NCI-H2107 treated with DMSO at 0.1 percent for 48 hours (cell line): ENCODE measurements around the gene PLXNA4.

Source experiments
- DNase-seq: peaks from one replicate; lab custom pipeline; 2025; ENCODE audit not compliant: unreplicated experiment; lab: John Stamatoyannopoulos, UW

Gene PLXNA4

DNA sequence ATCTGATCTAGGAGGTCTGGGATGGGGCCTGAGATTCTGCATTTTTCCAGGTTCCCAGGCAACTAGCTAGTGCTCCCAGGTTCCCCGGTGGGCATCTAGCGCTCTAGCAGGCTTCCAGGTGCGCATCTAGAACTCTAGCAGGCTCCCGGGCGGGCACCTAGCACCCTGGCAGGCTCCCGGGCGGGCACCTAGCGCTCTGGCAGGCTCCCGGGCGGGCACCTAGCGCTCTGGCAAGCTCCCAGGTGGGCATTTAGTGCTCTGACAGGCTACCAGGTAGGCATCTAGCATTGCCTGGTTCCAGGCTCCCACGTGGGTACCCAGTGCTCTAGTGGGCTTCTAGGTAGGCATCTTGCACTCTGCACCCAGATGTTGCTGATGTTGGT is 414.7 kb downstream of the PLXNA4 start:
- no peak for DNase-seq

DNA sequence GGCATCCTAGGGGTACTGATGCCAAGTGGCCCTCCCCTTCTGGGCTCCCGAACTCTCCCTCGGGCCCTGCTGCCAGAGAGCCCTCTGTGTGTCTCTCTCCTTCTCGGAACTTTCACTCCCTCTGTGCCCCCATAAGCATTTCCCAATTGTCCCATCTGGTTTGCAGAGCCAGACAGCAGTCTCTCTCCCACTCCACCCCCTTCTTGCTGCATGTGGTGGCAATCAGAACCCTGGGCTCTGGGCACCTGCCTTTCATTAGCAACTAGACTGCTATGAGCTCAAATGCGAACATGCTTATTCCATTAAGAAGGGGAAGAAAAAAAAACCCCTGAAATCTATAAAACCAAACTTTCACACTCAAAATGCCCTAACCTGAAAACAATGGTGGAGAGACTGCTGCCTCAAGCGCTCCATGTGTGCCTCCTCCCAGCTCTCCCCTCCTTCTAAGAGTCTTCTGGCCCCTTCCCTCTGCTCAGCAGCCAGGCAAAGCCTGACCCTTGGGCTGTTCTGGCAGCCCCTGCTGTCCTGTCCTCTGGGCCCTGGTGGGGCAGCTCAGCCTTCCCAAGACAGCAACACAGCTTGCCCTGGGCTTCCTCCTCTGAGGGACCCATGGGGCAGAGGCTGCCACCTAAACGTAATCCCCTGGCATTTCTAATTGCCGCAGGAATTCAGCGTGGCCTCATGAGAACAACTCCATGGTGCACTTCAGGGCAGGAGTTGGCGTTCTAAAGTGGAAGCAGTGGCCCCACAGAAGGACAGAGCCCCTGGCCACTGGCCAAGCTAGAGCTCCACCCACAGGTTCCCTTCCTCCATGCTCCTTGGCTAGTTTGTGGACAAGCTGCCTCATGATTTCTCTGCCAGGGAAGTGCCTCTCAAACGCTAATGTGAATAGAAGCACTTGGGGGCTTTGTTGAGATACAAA is 415.4 kb downstream of the PLXNA4 start:
- no peak for DNase-seq

DNA sequence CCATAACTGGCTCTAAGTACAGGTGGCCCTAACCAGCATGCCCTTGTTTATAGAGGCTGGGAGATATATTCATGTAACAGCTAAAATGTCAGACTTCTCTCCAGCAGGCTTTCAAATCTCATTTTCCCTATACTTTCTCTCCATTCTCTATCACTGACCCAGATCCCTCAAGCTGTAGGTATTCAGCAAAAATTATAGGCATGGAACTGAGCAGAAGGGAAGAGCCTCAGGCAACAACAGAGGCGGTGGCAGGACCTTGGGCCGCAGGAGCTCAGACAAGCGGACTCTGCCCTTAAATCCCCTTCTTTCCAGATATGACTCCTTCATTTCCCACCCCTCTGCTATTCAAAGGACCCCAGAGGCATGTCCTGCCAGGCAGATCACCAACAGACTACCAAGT is 417.4 kb downstream of the PLXNA4 start:
- no peak for DNase-seq

DNA sequence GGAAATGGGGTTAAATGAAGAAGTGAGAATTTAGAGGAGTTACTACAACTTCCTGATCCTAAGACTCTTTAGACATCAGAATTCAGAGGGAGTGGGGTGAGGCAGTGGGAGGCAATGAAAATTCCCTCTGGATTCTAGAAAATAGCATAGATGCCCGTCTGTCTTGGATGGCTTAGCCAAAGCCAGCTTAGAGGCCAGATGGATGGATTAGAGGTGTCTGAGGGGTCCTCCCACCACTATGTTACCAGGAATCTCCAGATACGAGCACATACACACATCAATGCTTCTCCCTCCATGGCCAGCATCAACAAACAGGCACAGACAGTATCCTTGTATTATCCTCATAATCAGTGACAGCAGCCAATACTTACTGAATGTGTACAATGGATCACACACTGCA is 418.1 kb downstream of the PLXNA4 start:
- DNase-seq: no peak

DNA sequence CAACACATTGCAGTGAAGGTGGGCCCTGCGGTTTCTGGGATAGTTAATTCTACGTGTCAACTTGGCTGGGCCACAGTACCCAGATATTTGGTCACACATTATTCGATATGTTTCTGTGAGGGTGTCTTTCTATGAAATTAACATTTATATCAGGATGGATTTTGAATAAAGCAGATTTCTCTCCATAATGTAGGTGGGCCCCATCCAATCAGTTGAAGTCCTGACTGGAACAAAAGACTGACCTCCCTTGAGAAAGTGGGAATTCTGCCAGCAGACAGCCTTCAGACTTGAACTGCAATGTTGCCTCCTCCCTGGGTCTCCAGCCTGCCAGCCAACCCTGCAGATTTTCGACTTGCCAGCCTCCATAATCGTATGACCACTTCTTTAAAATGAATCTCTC is 420.6 kb downstream of the PLXNA4 start:
- no peak for DNase-seq

DNA sequence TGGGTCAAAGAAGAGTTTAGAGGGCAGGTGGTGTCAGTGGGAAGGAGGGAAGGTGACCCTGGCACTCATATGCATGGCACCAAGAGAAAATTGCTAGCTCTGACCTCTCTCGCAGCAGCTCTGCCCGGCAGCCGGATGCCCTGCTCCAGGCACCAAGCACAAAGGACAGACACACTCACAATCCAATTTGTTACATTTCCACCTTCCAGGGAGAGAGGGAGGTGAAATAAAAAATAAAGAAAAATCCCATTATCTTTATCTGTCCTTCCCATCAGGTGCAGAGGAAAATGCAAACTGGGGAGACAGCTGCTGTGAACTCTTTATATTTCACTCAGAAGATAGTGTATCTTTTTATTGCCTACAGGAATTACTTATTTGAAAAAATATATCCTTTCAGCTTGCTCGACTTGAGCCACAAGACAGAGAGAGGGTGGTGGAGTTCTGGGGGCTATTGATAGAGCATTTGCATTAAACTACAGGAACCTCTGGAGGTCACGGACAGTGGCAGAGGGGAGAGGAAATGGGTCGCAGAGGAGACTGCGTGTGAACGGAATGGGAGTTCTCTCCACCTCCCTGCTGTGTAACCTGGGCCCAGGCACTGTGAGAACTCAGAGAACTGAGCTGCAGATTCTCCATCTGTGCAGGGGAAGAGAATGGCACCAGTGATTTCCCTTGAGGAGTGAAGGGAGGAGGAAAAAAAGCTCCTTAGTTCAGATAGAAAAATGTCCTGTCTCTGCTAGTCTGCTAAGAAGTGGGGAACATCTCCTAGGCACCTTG is 421.4 kb downstream of the PLXNA4 start:
- DNase-seq: no peak

DNA sequence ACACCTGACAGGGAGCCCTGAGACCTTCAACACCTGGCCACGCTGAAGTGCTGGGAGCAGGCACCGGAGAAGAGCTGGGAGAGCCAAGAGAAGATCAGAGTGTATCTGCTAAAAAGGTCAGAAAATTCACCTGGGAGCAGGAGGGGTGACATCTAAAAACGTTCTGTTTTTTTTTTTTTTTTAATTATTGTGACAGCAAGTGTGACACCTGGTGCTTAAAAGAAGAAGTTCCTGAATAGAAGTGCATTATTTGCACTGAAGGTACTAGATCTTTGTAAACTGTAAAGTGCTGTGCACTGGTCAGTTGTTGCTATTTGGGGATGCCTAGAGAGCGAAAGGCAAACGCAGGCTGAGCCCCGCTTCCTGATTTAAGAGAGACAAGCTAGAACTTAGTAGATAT is 422.0 kb downstream of the PLXNA4 start:
- no peak for DNase-seq

DNA sequence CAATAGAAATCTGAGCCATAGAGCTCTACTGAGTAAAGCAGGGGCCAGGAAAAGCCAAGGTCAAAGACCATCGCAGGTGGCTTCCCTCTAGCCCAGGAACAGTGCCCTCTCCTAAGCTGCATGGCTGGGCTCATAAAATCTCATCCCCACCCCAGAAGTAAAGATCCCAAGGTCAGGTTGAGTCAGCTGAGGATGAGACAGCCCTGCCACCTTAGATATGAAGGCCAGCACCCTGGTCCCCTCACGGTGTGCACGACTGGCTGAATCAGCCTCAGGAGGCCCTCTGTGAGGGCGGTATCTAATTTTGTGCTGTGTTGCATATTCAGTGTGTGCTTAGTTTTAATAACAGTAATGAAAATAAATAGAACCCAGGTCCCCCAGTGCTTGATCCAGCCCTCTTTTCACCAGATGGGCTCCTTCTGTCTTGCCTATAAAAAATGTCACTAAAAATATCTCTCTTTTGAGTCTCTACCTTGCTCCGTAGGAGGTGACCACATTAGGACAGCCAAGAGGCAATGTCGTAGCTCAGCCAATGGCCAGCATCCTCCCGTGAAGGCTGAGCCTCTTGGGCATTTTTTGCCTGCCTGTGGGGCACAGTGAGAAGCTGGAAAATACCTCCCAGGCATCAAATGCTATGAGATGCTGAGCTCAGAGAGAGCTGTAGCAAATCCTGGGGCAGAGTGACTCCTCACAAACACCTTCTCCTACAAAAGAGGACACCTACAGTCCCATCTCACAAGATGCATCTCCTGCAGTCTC is 424.0 kb downstream of the PLXNA4 start:
- no peak for DNase-seq

DNA sequence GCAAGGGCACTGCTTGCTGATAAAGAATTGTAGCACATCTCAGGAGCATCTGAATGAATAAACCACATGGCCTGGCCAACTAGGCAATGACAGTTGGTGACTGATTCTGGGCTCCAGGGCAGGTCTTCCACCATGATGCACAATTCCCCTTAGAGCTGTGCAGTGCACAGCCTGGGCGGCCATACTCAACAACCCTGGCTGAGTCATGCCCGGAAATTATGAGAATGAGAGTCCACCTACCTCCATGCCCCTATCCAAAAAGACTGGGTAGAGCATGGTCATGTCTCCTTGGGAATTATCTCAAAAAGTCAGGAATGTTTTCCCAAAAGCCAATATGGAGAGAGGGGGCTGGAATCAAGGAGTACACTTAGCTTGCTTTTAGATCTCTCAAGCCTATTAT is 425.6 kb downstream of the PLXNA4 start:
- no peak for DNase-seq

DNA sequence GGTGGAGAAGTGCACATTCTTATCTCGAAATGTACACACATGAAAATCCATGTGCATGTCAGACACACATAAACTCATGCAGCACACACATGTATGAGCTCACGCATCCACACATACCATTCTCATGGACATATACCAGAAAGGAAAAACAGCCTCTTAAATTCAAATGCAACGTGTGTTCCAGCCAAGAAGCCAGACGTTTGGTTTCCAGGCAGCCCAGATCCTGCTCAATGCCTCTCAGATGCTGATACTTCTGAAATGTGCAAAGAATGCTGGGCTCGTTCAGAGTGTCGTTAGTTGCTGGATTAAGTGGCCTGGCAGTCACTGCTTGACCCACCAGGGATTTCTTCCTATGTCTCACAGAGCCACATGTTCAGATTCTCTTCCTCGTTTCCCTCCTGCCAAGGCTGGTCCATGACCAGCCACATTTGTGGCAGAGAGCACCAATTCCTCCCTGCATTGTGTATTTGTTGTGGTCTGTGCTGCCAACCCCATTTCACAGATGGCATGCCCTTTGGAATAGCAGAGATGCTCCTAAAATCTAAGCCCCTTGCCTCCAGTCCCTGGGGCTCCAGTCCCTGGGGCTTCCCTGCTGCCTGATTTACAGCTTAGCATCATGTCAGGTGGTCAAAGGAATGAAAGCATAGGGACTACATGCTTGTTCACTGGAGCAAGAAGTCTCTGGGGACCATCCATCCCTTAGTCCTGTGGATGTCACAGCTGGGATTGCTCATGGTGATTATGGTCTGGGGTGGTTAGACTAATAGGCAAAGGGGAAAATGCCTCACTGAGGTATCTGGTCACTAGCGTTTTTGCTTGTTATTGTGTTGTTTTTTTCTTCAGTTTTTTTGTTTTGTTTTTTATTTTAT is 426.6 kb downstream of the PLXNA4 start:
- DNase-seq: no peak

DNA sequence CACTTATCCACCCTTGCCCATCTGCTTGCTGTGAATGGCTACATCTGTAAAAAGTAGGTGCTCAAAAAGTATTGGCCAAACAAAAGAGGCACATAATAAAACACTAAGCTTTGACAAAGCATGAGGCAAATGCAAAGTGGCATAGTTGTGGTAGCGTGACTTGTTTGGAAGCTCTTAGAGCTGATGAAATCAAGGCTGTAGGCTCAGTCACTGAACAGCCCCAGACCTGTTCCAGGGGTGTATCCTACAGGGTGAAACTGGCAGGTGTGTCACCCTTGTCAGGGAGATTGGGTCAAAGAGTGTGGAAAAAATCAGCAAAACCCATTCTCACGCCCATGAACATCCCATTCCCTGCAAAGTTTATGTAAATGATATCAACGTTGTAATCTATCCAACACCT is 427.4 kb downstream of the PLXNA4 start:
- DNase-seq: no peak

DNA sequence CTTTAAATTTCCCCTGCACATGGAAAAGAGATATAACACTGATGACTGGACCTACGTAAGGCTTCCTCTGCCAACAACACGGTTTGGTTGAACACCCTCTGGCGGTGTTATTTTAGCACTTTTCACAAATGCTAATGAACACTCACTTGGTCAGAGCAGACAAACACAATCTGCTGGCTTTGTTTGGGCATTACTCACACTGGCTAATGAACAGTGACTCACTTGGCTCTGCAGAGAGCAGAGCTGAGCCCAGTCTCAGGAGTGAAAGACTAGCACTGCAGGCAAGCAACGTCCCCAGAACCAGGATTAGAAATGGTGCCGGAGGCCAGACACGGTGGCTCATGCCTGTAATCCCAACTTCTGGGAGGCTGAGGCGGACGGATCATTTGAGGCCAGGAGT is 430.8 kb downstream of the PLXNA4 start:
- no peak for DNase-seq

DNA sequence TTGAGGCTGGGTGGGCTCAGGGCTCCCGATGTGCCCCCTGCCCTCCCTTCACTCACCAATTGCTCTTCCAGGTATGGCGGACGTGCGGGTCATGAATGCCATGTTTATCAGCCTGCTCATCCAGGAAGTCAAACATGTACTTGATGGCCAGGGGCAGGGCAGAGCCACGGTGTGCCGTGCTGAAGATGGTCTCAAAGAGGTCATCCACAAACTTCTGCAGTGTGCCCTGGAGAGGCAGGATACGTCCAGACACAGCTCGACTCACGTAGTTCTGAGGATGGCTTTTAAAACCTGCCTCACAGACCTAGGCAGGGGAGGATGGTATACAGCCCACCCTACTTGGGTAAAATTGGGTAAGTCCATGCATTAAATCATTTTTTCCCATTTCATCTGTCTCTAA is 431.2 kb downstream of the PLXNA4 start:
- no peak for DNase-seq

DNA sequence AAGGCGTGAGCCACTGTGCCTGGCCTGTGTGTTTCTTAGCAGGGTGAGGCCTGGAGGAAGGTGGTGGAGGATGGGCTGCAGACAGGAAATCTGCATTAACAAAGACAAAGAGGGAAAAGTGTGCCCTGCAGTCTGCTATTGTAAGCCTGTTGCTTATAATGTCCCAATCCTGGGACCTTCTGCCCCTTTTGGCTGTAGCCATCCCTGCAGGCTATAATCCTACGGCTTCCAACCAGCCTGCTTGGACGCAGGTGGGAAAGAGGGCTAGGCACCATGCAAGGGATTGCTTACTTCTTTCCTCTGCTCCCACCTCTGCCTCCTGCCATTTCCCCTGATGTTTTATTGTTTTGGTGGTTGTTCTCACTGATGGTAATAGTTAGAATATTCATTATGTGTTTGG is 434.3 kb downstream of the PLXNA4 start:
- DNase-seq: no peak

DNA sequence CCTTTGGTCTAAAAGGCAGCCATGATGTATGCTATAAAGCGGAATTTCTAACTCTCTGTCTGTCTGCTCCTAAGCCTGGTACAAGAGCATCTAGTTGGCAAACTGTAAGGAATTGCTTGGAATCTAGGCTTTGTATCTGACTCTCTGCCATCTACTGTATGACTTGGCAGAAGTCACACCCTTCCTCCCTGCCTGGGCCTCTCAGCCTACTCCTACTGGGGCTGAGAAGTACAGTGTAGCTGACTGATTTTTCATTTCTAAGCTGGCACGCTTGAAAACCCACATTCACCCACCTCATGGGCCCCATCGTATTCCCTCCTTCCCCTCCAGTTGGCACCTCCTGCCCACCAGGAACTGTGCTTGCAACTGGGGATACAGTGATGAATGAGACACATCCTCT is 435.2 kb downstream of the PLXNA4 start:
- DNase-seq: no peak

DNA sequence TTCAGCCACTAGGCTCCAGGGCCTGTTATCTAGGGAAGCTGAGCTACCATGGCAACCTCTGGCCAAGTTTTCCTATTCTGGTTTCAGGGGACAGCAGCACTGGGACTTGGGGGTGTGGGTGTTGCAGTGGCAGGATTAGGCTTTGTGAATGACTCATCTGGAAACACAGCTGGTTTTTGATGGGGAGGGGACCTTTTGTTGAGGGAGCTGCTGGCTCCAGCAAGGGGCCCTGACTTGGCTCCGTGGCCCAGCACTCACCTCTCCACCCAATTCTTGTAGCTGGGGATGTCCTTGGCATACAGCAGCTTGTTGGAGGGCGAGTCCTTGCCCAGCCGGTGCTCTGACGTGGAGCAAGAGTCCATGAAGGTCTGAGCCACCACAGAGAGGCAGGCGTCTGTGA is 435.9 kb downstream of the PLXNA4 start:
- DNase-seq: no peak

DNA sequence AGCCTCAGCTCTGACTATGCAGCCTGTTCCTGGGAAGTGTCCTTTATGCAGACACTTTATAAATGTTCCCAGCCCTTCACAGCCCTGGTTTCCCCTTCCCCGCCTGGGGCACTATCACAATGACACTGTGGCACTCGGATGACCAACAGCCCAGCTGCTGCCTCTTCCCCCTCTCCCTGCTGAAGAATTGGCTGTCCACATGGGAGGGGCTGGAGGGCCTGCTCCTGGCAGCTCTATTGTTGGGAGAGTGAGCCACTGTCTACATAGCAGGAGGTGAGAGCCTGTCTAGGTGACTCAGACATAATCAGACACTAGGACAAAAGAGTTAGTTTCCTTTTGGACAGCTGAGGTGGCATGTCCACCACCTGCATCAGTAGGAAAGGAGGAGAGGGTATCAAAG is 437.5 kb downstream of the PLXNA4 start:
- DNase-seq: no peak

DNA sequence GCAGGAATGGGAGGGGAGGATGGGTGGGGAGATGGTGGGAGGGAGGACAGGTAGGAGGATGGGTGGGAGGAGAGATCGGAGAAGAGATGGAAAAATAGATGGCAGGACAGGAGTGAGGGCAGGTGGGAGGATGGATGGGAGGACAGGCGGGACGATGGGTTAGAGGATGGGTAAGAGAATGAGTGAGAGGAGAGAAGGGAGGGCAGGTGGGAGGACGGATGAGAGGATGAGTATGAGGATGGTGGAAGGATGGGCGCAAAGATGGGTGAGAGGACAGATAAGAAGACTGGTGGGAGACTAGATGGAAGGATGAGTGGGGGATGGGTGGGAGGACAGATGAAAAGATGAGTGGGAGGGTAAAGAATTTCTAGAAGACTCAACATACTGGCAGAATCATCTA is 438.6 kb downstream of the PLXNA4 start:
- DNase-seq: no peak

DNA sequence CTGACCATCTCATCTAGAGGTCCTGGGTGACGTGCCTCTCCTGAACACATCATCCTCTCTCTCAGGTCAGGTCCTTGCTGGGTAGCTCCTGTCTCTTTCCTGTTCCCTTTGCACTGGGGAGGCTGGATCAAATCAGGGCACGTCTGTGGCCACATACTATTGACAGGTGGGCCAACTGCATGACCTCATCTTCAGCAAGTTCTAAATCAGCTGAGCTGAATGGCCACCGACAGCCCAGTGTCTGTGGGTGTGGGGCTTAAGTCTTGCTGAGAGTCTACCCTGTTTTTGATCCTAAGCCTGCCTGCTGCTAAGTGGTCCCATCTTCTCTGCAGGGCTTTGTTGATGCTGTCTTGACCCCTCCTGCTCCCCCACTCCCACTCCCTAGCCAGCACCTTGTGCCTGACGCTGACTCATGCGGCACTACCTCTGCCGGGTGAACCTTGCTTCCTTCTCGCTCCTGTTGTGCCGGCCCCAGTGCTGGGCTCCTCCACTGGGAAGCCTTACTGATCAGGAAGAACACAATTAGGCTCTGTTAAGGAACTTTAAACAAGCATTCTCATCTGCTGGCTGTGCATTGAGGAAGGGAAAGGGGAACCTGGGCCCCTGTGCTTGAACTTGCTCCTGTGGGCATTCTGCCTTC is 440.4 kb downstream of the PLXNA4 start:
- no peak for DNase-seq

DNA sequence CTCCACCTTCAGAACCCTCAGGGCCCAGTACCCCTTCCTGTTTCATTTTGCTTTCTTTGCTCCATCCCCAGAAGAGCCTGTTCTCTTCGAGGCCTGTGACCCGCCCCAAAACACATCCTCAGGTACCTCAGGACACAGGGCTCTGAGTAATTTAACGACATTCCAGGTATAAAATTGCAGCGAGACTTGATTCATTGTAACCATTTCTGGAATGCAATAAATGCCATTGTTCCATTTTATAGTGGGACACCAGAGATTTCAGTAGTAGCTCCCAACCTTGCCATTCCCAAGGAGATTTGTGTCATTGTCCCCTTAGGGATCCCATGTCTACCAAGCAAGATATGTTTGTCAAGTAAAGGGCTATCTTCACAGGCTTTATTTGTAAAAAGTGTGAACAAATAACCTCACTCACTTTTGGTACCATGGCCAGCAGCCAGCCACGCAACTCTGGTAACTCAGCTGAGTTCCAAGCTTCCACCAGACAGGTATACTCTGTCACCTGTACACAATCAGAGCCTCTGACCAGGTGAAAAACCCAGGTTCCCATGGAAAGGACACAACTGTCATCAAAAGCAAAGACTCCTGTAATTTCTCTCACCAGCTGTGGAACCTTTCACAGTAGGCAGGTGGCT is 441.3 kb downstream of the PLXNA4 start:
- no peak for DNase-seq
